Inflammatory macrophage (primary cell): ENCODE data around the gene CXorf66.
A peak's percentile ranks its signal among the peaks of the same experiment; 100 is the strongest.
"Not testable (repeated sequence)": the region's sequence is repeated elsewhere in the genome, so short reads cannot be mapped to it uniquely, and the experiment has no call there.

Experiments used
- DNase-seq, 2 donors: peaks; one replicate each; pipeline ENCODE4 v3.0.0-alpha.2; 2020 to 2022
- total RNA-seq, 18 experiments: gene quantifications; one replicate each; lab custom pipeline; 2026; ENCODE audit warnings: mixed read lengths in 6 of 18, inconsistent platforms in 2 of 18; lab: John Stamatoyannopoulos, UW

Gene CXorf66
- 0 to 0.03 (median 0) reads per million in 18 experiments for total RNA-seq

GRCh38 chrX:139965421-139965820 is at the start of gene CXorf66:
Gene CXorf66, minus strand, starts transcription at chrX:139965521. Its CDS starts 25 bp downstream, at chrX:139965496.
- DNase-seq, result no peak

GRCh38 chrX:139982856-139983255 is 17.5 kb upstream of the CXorf66 start:
- DNase-seq, result no peak

- DNase-seq, result no peak
Measured at GRCh38 chrX:139974471-139974870, 9.2 kb upstream of the CXorf66 start.

- DNase-seq, result no peak
Measured at GRCh38 chrX:139972629-139973624, 7.6 kb upstream of the CXorf66 start.

- DNase-seq, result no peak
Measured at GRCh38 chrX:139972113-139972512, 6.8 kb upstream of the CXorf66 start.

GRCh38 chrX:139971394-139971749 is 6.1 kb upstream of the CXorf66 start:
- DNase-seq, result no peak

GRCh38 chrX:139969286-139969685 is 4.0 kb upstream of the CXorf66 start:
- DNase-seq, result no peak

GRCh38 chrX:139967750-139968149 is 2.4 kb upstream of the CXorf66 start:
- no peak for DNase-seq

- no peak for DNase-seq
Measured at GRCh38 chrX:139967300-139967699, 2.0 kb upstream of the CXorf66 start.

- not testable (repeated sequence) for DNase-seq
Measured at GRCh38 chrX:139966159-139966558, 838 bp upstream of the CXorf66 start.

- not testable (repeated sequence) for DNase-seq
Measured at GRCh38 chrX:139961091-139961490, 4.2 kb downstream of the CXorf66 start.

GRCh38 chrX:139949703-139950102 is 15.6 kb downstream of the CXorf66 start:
- DNase-seq, result no peak

GRCh38 chrX:139945075-139945474 is 20.2 kb downstream of the CXorf66 start:
- DNase-seq, result no peak

- DNase-seq, result no peak
Measured at GRCh38 chrX:139936259-139936658, 29.1 kb downstream of the CXorf66 start.

- DNase-seq, result no peak
Measured at GRCh38 chrX:139933904-139934303, 31.4 kb downstream of the CXorf66 start.

GRCh38 chrX:139932901-139933796 is 32.2 kb downstream of the CXorf66 start, which contains the start of gene ATP11C:
Gene ATP11C, minus strand, starts transcription at chrX:139933053. Its CDS starts 1,011 bp downstream, at chrX:139932042.
- peak; percentile 79 to 85 for DNase-seq

- peak in 1 of 2 donors; percentile 47 for DNase-seq
Measured at GRCh38 chrX:139932073-139932900, 33.0 kb downstream of the CXorf66 start.

GRCh38 chrX:139931646-139932072 is 33.7 kb downstream of the CXorf66 start:
- DNase-seq, result no peak

GRCh38 chrX:139930916-139931645 is 34.2 kb downstream of the CXorf66 start:
- DNase-seq, result peak in 1 of 2 donors; percentile 2

- no peak for DNase-seq
Measured at GRCh38 chrX:139930401-139930800, 34.9 kb downstream of the CXorf66 start.

GRCh38 chrX:139929876-139930275 is 35.4 kb downstream of the CXorf66 start:
- DNase-seq, result no peak
